Sigmoid colon (tissue), 7 donors: Measurements from ENCODE around the gene PCDHGB1. TPM values are rescaled to one million over a fixed set of nuclear protein-coding genes. Genes with fewer than 3 reads are reported as not detected.

ENCODE experiments used
- DNase-seq: peaks from one replicate; pipeline ENCODE4 v3.0.0-alpha.2; 2019
- H3K27ac ChIP-seq, 4 donors: fragments of 200-600 bp; sonication (generic); one replicate each; pipeline ENCODE4 v1.5.1; 2016 to 2019; ENCODE audit warnings: mild to moderate bottlenecking in 1 of 4
- H3K27me3 ChIP-seq, 3 donors: fragments of 200-600 bp; sonication (generic); one replicate each; pipeline ENCODE4 v1.5.1; 2019; ENCODE audit warnings: mild to moderate bottlenecking in 1 of 3
- H3K36me3 ChIP-seq, 4 donors: fragments of 200-600 bp; sonication (generic); one replicate each; pipeline ENCODE4 v1.5.1; 2016 to 2019
- H3K4me1 ChIP-seq, 4 donors: fragments of 200-600 bp; sonication (generic); one replicate each; pipeline ENCODE4 v1.5.1; 2017 to 2019
- H3K4me3 ChIP-seq, 4 donors: fragments of 200-600 bp; sonication (generic); one replicate each; pipeline ENCODE4 v1.5.1; 2017 to 2019; ENCODE audit warnings: mild to moderate bottlenecking in 2 of 4, moderate library complexity in 1 of 4
- H3K9me3 ChIP-seq, 4 donors: fragments of 200-600 bp in 3 of 4; sonication (generic) in 3 of 4; one replicate each; pipeline versions ENCODE4 v1.5.1 to v1.6.1; 2013 to 2019
- CTCF ChIP-seq, 4 experiments: fragments of 450-650 bp in 3 of 4; fragments of 200-600 bp in 1 of 4; IDR thresholded peaks; one replicate each; pipeline ENCODE4 v1.5.1; 2016 to 2019; ENCODE audit warnings: antibody characterized with exemption in 4 of 4, mild to moderate bottlenecking in 3 of 4, moderate library complexity in 2 of 4
- EP300 ChIP-seq, 4 donors: sonication (generic); formaldehyde crosslinking; IDR thresholded peaks; one replicate each; pipeline ENCODE4 v1.6.1; 2017; ENCODE audit warnings: antibody characterized with exemption in 4 of 4
- POLR2A ChIP-seq, 2 donors: fragments of 450-650 bp; IDR thresholded peaks; one replicate each; pipeline ENCODE4 v1.6.1; 2016; ENCODE audit warnings: antibody characterized with exemption in 2 of 2, mild to moderate bottlenecking in 2 of 2, moderate library complexity in 2 of 2
- POLR2AphosphoS5 ChIP-seq, 4 donors: sonication (generic); formaldehyde crosslinking; IDR thresholded peaks; one replicate each; pipeline ENCODE4 v1.6.1; 2017; ENCODE audit warnings: antibody characterized with exemption in 4 of 4
- WGBS, 2 donors: extraction: QIAGEN DNeasy Blood & Tissue Kit; methylation state at CpG; one replicate each; pipeline ENCODE4 v1.1.7; 2013; 5-methylcytosine and 5-hydroxymethylcytosine counted together
- intact Hi-C: fragments of 100-400 bp; cut with DNase I; formaldehyde crosslinking; loops from one replicate; pipeline ENCODE4 v1.15.1; 2023
- polyA plus RNA-seq, 3 donors: library from polyadenylated mRNA; stranded (reverse); fragments of 200-250 nt; gene quantifications; one replicate each; pipeline ENCODE4 v1.2.3, GENCODE V29; 2013
- total RNA-seq, 4 donors: library from RNA; depleted of rRNA; stranded (reverse); fragments of >200 nt; gene quantifications; one replicate each; pipeline ENCODE4 v1.1.0, GENCODE V29; 2016
- donor health status: healthy with polysubstance abuse.
- donor health status: Bipolar disorder and iron deficiency.
- donor health status: healthy.

PCDHGB1 gene
- total and polyA plus RNA-seq, 7 donors = 0.26 to 8.4 (median 3.3) TPM; not detected in 2

DNA sequence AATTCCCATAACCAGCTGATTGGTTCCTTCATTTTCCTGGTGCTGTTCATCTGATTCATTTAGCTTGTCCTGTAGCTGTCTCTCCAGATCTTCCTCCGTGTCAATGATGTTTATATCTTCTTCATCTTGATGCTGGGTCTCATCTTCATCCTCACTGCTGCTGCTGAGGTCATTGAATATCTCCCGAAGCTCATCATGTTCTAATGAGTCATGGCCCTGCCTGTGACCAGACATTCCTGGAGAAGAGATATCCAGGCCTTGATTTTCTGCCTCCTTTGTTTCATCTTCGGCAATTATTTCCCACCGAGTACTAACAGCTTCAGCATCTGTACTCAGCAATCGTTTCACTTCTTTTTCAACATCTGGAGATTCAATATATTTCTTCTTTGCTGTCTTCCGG lies 30.7 kb upstream of the PCDHGB1 start:
- Histone ChIP-seq H3K27ac (no peak overlapping the region), H3K4me1 (peaks cover 0 to 11% (median 0%) of the 10 kb centered on the region in 4 donors), H3K4me3 (peak overlapping the region in 1 of 4 donors; percentile 75), H3K9me3 (peaks cover 37 to 61% (median 50%) of the 10 kb centered on the region in 4 donors), H3K36me3 (peaks cover 13 to 47% (median 37%) of the 10 kb centered on the region in 4 donors), H3K27me3 (no peaks in the 10 kb centered on the region)
- no peak for DNase-seq
- WGBS, 2 donors = 97 to 98% methylated on average over 6 of the region's 6 CpGs
- intact Hi-C loops = no loop called here
- TF ChIP-seq POLR2A (IDR thresholded peaks at IDR 0.05) = no peak
- TF ChIP-seq POLR2AphosphoS5 (IDR thresholded peaks at IDR 0.05) = no peak
- no peak for TF ChIP-seq EP300 (IDR thresholded peaks at IDR 0.05)
- no peak for TF ChIP-seq CTCF (IDR thresholded peaks at IDR 0.05)

- 75 to 80% methylated on average over 5 of the region's 5 CpGs for WGBS, 2 donors
- TF ChIP-seq EP300 (IDR thresholded peaks at IDR 0.05) = no peak
- TF ChIP-seq POLR2AphosphoS5 (IDR thresholded peaks at IDR 0.05) = no peak
- no peak for TF ChIP-seq CTCF (IDR thresholded peaks at IDR 0.05)
- no peak for TF ChIP-seq POLR2A (IDR thresholded peaks at IDR 0.05)
- intact Hi-C loops = loop anchor here (1.0 to 2.0 kb wide), 2 partner anchors 155 to 241 kb away; partner anchors contain the start of gene PCDHGC3
These were observed 30.2 kb upstream of the PCDHGB1 start for GRCh38 chr5:141319699-141320098.

DNA sequence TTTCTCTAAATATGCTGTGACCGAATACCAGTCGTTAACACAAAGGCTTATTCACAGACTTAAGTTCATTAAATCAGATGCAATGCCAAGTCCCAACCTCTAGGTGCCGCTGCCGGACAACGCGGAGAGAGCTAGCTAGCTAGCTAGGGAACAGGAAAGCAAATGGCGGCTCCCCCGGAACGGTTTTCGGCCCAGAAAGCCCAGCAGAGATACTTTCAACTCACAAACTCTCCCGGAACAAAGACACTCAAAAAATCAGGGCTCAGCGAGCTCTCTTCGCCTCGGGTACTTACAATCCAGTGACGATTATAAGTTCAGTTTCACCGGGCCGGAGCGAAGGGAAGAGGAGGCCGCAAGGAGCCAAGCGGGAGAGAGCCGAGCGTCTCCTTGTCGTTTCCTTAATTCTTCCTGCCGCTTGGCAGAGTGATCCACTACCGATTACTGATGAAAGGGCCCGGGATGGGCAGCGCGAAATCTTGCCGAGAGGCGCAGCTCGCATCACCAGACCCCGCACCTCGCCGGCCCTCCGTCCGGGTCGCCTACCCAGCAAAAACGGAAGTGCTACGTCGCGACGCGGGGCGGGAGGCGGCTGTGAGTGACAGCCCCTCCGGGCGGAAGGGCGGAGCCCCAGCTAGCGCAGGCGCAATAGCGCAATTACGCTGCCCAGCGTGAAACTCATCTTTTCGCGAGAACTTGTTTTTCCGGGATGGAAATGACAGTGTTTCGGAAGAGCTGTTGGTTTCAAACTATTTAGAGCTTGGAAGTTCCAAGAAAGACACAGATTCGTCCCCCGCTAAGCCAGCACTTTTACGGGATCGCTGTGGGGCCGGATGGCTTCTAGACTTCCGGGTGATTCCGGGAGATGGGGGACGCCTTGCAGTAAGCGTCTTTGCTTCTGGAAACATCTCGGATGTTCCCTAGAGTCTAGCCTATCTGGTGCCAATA lies 29.4 kb upstream of the PCDHGB1 start, which contains the start of gene TAF7:
TAF7 (minus strand) TSS at position 560 of the 945 bp plus-strand sequence. CDS start 740 bp downstream, outside the sequence.
- peak within 1 kb of the TSS; percentile 88 to 94 (median 90) for H3K27ac ChIP-seq
- H3K27me3 ChIP-seq = no peaks in the 10 kb centered on the region
- WGBS, 2 donors = 1 to 2% methylated on average over 67 of the region's 67 CpGs
- H3K4me1 ChIP-seq = peaks cover 0 to 11% (median 0%) of the 10 kb centered on the region in 4 donors
- H3K4me3 ChIP-seq = peak within 1 kb of the TSS; percentile 65 to 75 (median 66)
- peak; percentile 93 for DNase-seq
- TF ChIP-seq CTCF (IDR thresholded peaks at IDR 0.05) (peak; percentile 26 to 73 (median 58)), POLR2AphosphoS5 (IDR thresholded peaks at IDR 0.05) (peak; percentile 96 to 98 (median 96)), POLR2A (IDR thresholded peaks at IDR 0.05) (peak; percentile 81 to 86), EP300 (IDR thresholded peaks at IDR 0.05) (no peak)
- peaks cover 35 to 48% (median 42%) of the 10 kb centered on the region in 4 donors for H3K9me3 ChIP-seq
- H3K36me3 ChIP-seq = peaks cover 13 to 43% (median 37%) of the 10 kb centered on the region in 4 donors
- intact Hi-C loops = loop anchor here (1.0 to 2.0 kb wide), 2 partner anchors 154 to 240 kb away; partner anchors contain the start of gene PCDHGC3

More at GRCh38 chr5:141319699-141320098, 30.2 kb upstream of the PCDHGB1 start:
- Histone ChIP-seq H3K4me1 (peaks cover 0 to 11% (median 0%) of the 10 kb centered on the region in 4 donors), H3K4me3 (peak overlapping the region; percentile 65 to 75 (median 66)), H3K36me3 (peaks cover 13 to 47% (median 37%) of the 10 kb centered on the region in 4 donors), H3K27me3 (no peaks in the 10 kb centered on the region), H3K27ac (peak overlapping the region; percentile 88 to 94 (median 90)), H3K9me3 (peaks cover 37 to 56% (median 49%) of the 10 kb centered on the region in 4 donors)
- DNase-seq = no peak

DNA sequence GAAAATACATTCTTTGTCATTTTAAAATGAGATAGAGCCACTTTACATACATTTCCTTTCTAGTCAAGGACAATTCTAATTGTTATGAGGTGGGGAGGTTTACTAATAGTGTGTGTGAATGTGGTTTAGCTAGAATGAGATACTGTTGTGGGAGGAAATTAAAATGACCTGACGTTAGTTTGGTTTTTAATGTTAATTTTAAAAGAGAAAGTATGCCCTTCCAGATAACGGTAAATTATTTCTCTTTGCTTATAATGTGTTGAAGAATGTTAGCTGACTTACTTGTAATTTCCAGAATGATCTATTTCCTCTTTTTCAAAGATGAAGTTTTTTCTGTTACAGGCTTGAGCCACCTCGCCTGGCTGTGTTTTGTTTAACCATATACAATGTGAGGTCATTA lies 27.6 kb upstream of the PCDHGB1 start:
- H3K27ac ChIP-seq = no peak overlapping the region
- WGBS, 2 donors = 86 to 88% methylated on average over 3 of the region's 3 CpGs
- no peak for DNase-seq
- intact Hi-C loops = no loop called here
- no peak for TF ChIP-seq CTCF (IDR thresholded peaks at IDR 0.05)
- TF ChIP-seq POLR2A (IDR thresholded peaks at IDR 0.05) = no peak
- TF ChIP-seq EP300 (IDR thresholded peaks at IDR 0.05) = no peak
- TF ChIP-seq POLR2AphosphoS5 (IDR thresholded peaks at IDR 0.05) = no peak
- peaks cover 21 to 30% (median 27%) of the 10 kb centered on the region in 4 donors for H3K9me3 ChIP-seq
- no peak overlapping the region for H3K4me3 ChIP-seq
- H3K36me3 ChIP-seq = peaks cover 13 to 27% (median 22%) of the 10 kb centered on the region in 4 donors
- H3K4me1 ChIP-seq = peaks cover 0 to 11% (median 3%) of the 10 kb centered on the region in 4 donors
- H3K27me3 ChIP-seq = no peaks in the 10 kb centered on the region
